CD4-positive, alpha-beta memory T cell (primary cell): Measurements from ENCODE around the gene GJA10. TPM values are rescaled to one million over a fixed set of nuclear protein-coding genes. Genes with fewer than 3 reads are reported as not detected.
A peak's percentile ranks its signal among the peaks of the same experiment; 100 is the strongest.
"Not testable (repeated sequence)": the region's sequence is repeated elsewhere in the genome, so short reads cannot be mapped to it uniquely, and the experiment has no call there.

Source experiments
- CTCF ChIA-PET: fragments of 350-600 bp; sonication (Branson Sonifier 250); formaldehyde crosslinking; loops from one replicate; lab custom pipeline; 2021; ENCODE audit warnings: inconsistent platforms; ENCODE audit not compliant: partially characterized antibody; lab: Charles Lee
- POLR2A ChIA-PET: fragments of 350-600 bp; sonication (Branson Sonifier 250); formaldehyde crosslinking; loops from one replicate; lab custom pipeline; 2021; ENCODE audit not compliant: partially characterized antibody; lab: Charles Lee
- DNase-seq, 5 donors: peaks; one replicate each; pipeline versions ENCODE4 v3.0.0 to v3.0.0-alpha.2; 2020 to 2022; ENCODE audit warnings: mixed read lengths in 1 of 5
- H3K27ac ChIP-seq: one replicate; pipeline ENCODE4 v1.7.0; 2013; ENCODE audit warnings: low read depth, low read length
- H3K27me3 ChIP-seq: 2 replicates; pipeline ENCODE4 v1.7.0; 2013; ENCODE audit warnings: mild to moderate bottlenecking, low read length, moderate library complexity; ENCODE audit not compliant: insufficient read depth
- H3K36me3 ChIP-seq: 2 replicates; pipeline ENCODE4 v1.7.0; 2013; ENCODE audit warnings: mild to moderate bottlenecking, low read length, moderate library complexity; ENCODE audit not compliant: insufficient read depth
- H3K4me1 ChIP-seq: 2 replicates; pipeline ENCODE4 v1.7.0; 2013; ENCODE audit warnings: mild to moderate bottlenecking, low read length, moderate library complexity; ENCODE audit not compliant: insufficient read depth
- H3K4me3 ChIP-seq, 2 donors: one replicate each; pipeline ENCODE4 v1.7.0; 2013; ENCODE audit warnings: low read length in 2 of 2, mild to moderate bottlenecking in 1 of 2
- H3K9me3 ChIP-seq, 2 donors: one replicate each; pipeline ENCODE4 v1.7.0; 2013; ENCODE audit warnings: low read length in 2 of 2, control low read depth in 1 of 2; ENCODE audit not compliant: control insufficient read depth in 1 of 2
- H3K27ac Mint-ChIP-seq, 7 donors: one replicate each; pipeline ENCODE4 v1.8.0; 2020 to 2021; ENCODE audit warnings: mixed read lengths in 7 of 7, mild to moderate bottlenecking in 6 of 7, inconsistent platforms in 3 of 7, moderate library complexity in 3 of 7
- H3K27me3 Mint-ChIP-seq, 2 donors: one replicate each; pipeline ENCODE4 v1.8.0; 2020 to 2021; ENCODE audit warnings: mixed read lengths in 2 of 2
- H3K36me3 Mint-ChIP-seq, 2 donors: one replicate each; pipeline ENCODE4 v1.8.0; 2020 to 2021; ENCODE audit warnings: mixed read lengths in 2 of 2, inconsistent platforms in 1 of 2, mild to moderate bottlenecking in 1 of 2
- H3K4me1 Mint-ChIP-seq, 4 donors: one replicate each; pipeline ENCODE4 v1.8.0; 2020 to 2021; ENCODE audit warnings: mixed read lengths in 4 of 4, mild to moderate bottlenecking in 1 of 4
- H3K4me3 Mint-ChIP-seq, 8 donors: one replicate each; pipeline ENCODE4 v1.8.0; 2020 to 2021; ENCODE audit warnings: mixed read lengths in 8 of 8, mild to moderate bottlenecking in 7 of 8, moderate library complexity in 6 of 8, inconsistent platforms in 3 of 8
- H3K9me3 Mint-ChIP-seq, 8 donors: one replicate each; pipeline ENCODE4 v1.8.0; 2020 to 2021; ENCODE audit warnings: mixed read lengths in 8 of 8, mild to moderate bottlenecking in 5 of 8, inconsistent platforms in 3 of 8, moderate library complexity in 1 of 8
- intact Hi-C: fragments of 100-400 bp; cut with micrococcal nuclease; formaldehyde crosslinking; loops from one replicate; pipeline ENCODE4 v1.15.1; 2023
- polyA plus RNA-seq, 2 donors: library from polyadenylated mRNA; unstranded; fragments of 300-500 nt; fragmentation: Illumina TruSeq; gene quantifications; one replicate each; pipeline ENCODE4 v1.2.3, GENCODE V29; 2021
- total RNA-seq, 2 experiments: library from RNA; stranded (reverse); gene quantifications; one replicate each; pipeline ENCODE4 v1.2.3, GENCODE V29; 2021

The GJA10 gene
- total RNA-seq (not detected), polyA plus RNA-seq (not detected)

DNA sequence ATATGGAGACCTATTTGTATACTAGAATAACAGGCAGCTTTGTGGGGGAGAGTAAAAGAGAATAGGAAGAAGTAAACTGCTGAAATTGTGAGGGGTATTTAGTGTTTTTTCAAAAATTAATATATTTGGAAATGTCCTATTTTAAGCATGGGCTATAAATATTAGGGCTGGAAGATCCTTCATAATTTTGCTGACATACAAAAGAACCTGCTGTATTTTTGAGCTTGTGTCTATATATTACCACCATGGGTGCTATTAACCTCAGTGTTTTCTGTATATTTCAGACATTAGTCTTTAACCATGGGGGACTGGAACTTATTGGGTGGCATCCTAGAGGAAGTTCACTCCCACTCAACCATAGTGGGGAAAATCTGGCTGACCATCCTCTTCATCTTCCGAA lies at the start of gene GJA10:
TSS of gene GJA10 (plus strand) at position 301 of the 400 bp plus-strand sequence. CDS start at position 301, 0 bp downstream.
- Mint-ChIP-seq H3K36me3 (no peaks in the 10 kb centered on the region), H3K27me3 (peaks cover 29 to 35% of the 10 kb centered on the region in 2 donors), H3K4me1 (peaks cover 0 to 3% (median 0%) of the 10 kb centered on the region in 4 donors), H3K27ac (no peak within 1 kb of the TSS), H3K4me3 (no peak within 1 kb of the TSS), H3K9me3 (peaks cover 0 to 2% (median 0%) of the 10 kb centered on the region in 8 donors)
- CTCF ChIA-PET, result no interaction called here
- POLR2A ChIA-PET, result no interaction called here
- no peaks in the 10 kb centered on the region for H3K36me3 ChIP-seq
- H3K27me3 ChIP-seq, result peaks cover 8% of the 10 kb centered on the region
- intact Hi-C loops, result no loop called here
- H3K4me1 ChIP-seq, result no peaks in the 10 kb centered on the region
- DNase-seq, result no peak
- no peaks in the 10 kb centered on the region for H3K9me3 ChIP-seq
- no peak within 1 kb of the TSS for H3K4me3 ChIP-seq
- no peak within 1 kb of the TSS for H3K27ac ChIP-seq

- Mint-ChIP-seq H3K4me1 (peaks cover 13 to 34% (median 26%) of the 10 kb centered on the region in 4 donors), H3K36me3 (peaks cover 26 to 31% of the 10 kb centered on the region in 2 donors)
- H3K27me3 Mint-ChIP-seq, H3K4me3 Mint-ChIP-seq, H3K36me3 ChIP-seq, H3K9me3 Mint-ChIP-seq, H3K9me3 ChIP-seq, CTCF ChIA-PET, H3K27ac Mint-ChIP-seq, H3K27ac ChIP-seq, DNase-seq, H3K4me3 ChIP-seq, intact Hi-C loops, H3K27me3 ChIP-seq: not testable (repeated sequence)
- H3K4me1 ChIP-seq, result peaks cover 26% of the 10 kb centered on the region
- POLR2A ChIA-PET, result interaction anchor here (0.9 kb wide), 1 partner anchor 18 kb away, joined by 4 read pairs; the partner anchor contains the start of gene CASP8AP2
Measured at GRCh38 chr6:89847513-89847912, 46.8 kb upstream of the GJA10 start.

DNA sequence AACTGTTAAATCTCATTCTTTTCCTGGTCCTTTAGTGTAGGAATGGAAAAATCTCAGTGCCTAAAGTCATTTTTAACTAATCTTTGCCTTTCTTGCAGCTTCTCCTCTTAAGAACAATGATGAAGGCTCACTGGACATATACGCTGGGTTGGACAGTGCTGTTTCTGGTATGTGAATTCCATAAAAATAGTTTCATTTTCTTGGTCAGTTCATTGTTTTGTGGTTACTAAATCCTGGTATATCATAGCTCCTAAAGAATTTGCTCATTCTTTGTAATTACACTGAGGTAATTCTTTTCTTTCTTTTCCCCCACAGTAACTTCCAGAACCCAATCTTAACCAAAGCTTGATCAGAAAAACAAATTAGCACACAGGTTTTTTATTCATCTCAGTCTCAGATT lies 41.2 kb upstream of the GJA10 start:
- peaks cover 40 to 53% of the 10 kb centered on the region in 2 donors for H3K36me3 Mint-ChIP-seq
- H3K27ac ChIP-seq, result no peak overlapping the region
- intact Hi-C loops, result no loop called here
- no peaks in the 10 kb centered on the region for H3K27me3 Mint-ChIP-seq
- no peak for DNase-seq
- peaks cover 0 to 1% (median 0%) of the 10 kb centered on the region in 8 donors for H3K9me3 Mint-ChIP-seq
- H3K36me3 ChIP-seq, result peaks cover 40% of the 10 kb centered on the region
- ChIA-PET POLR2A (no interaction called here), CTCF (interaction anchor here (0.9 kb wide), 1 partner anchor 68 kb away, joined by 3 read pairs; no protein-coding TSS in a partner anchor)
- no peak overlapping the region for H3K4me3 ChIP-seq
- H3K4me3 Mint-ChIP-seq, result peak overlapping the region in 1 of 8 donors; percentile 4
- peaks cover 4 to 16% (median 10%) of the 10 kb centered on the region in 4 donors for H3K4me1 Mint-ChIP-seq
- no peaks in the 10 kb centered on the region for H3K27me3 ChIP-seq
- peaks cover 7% of the 10 kb centered on the region for H3K4me1 ChIP-seq
- no peaks in the 10 kb centered on the region for H3K9me3 ChIP-seq
- H3K27ac Mint-ChIP-seq, result peak overlapping the region in 2 of 7 donors; percentile 23 to 51

- peaks cover 48 to 66% of the 10 kb centered on the region in 2 donors for H3K36me3 Mint-ChIP-seq
- ChIA-PET POLR2A (interaction anchor here (2.1 kb wide), 1 partner anchor 29 kb away, joined by 6 read pairs; no protein-coding TSS in a partner anchor), CTCF (interaction anchor here (1.0 kb wide), 1 partner anchor 9 kb away, joined by 3 read pairs; no protein-coding TSS in a partner anchor)
- Histone ChIP-seq H3K36me3 (peaks cover 59% of the 10 kb centered on the region), H3K4me1 (no peaks in the 10 kb centered on the region), H3K9me3 (no peaks in the 10 kb centered on the region), H3K4me3 (no peak overlapping the region), H3K27me3 (no peaks in the 10 kb centered on the region), H3K27ac (no peak overlapping the region)
- H3K27ac Mint-ChIP-seq, result no peak overlapping the region
- H3K4me1 Mint-ChIP-seq, result peaks cover 9 to 21% (median 14%) of the 10 kb centered on the region in 4 donors
- no peaks in the 10 kb centered on the region for H3K27me3 Mint-ChIP-seq
- H3K4me3 Mint-ChIP-seq, result no peak overlapping the region
- DNase-seq, result no peak
- H3K9me3 Mint-ChIP-seq, result no peaks in the 10 kb centered on the region
- intact Hi-C loops, result no loop called here
Measured at GRCh38 chr6:89858041-89858440, 36.2 kb upstream of the GJA10 start.

- peak overlapping the region in 1 of 8 donors; percentile 15 for H3K4me3 Mint-ChIP-seq
- H3K27me3 ChIP-seq, result no peaks in the 10 kb centered on the region
- H3K9me3 ChIP-seq, result no peaks in the 10 kb centered on the region
- peaks cover 52% of the 10 kb centered on the region for H3K36me3 ChIP-seq
- peaks cover 56 to 62% of the 10 kb centered on the region in 2 donors for H3K36me3 Mint-ChIP-seq
- peak overlapping the region in 6 of 7 donors; percentile 50 to 75 (median 64) for H3K27ac Mint-ChIP-seq
- H3K27me3 Mint-ChIP-seq, result no peaks in the 10 kb centered on the region
- intact Hi-C loops, result no loop called here
- POLR2A ChIA-PET, result no interaction called here
- H3K4me1 ChIP-seq, result no peaks in the 10 kb centered on the region
- CTCF ChIA-PET, result no interaction called here
- H3K4me3 ChIP-seq, result no peak overlapping the region
- no peak overlapping the region for H3K27ac ChIP-seq
- no peak for DNase-seq
- peaks cover 11 to 19% (median 15%) of the 10 kb centered on the region in 4 donors for H3K4me1 Mint-ChIP-seq
- no peaks in the 10 kb centered on the region for H3K9me3 Mint-ChIP-seq
Measured at GRCh38 chr6:89859744-89860143, 34.5 kb upstream of the GJA10 start.

GRCh38 chr6:89862273-89862672 lies 32.0 kb upstream of the GJA10 start:
- CTCF ChIA-PET, result interaction anchor here (1.1 kb wide), 1 partner anchor 78 kb away, joined by 6 read pairs; no protein-coding TSS in a partner anchor
- no peaks in the 10 kb centered on the region for H3K9me3 ChIP-seq
- POLR2A ChIA-PET, result no interaction called here
- no peak overlapping the region for H3K4me3 ChIP-seq
- no peak for DNase-seq
- intact Hi-C loops, result no loop called here
- H3K27me3 ChIP-seq, result no peaks in the 10 kb centered on the region
- Mint-ChIP-seq H3K27ac (peak overlapping the region in 2 of 7 donors; percentile 1 to 35), H3K27me3 (no peaks in the 10 kb centered on the region), H3K36me3 (peaks cover 56 to 58% of the 10 kb centered on the region in 2 donors), H3K4me3 (no peak overlapping the region), H3K4me1 (peaks cover 10 to 19% (median 15%) of the 10 kb centered on the region in 4 donors), H3K9me3 (no peaks in the 10 kb centered on the region)
- peaks cover 40% of the 10 kb centered on the region for H3K36me3 ChIP-seq
- no peak overlapping the region for H3K27ac ChIP-seq
- no peaks in the 10 kb centered on the region for H3K4me1 ChIP-seq

- H3K27ac ChIP-seq, result no peak overlapping the region
- H3K4me3 Mint-ChIP-seq, result no peak overlapping the region
- H3K27me3 ChIP-seq, result no peaks in the 10 kb centered on the region
- no peaks in the 10 kb centered on the region for H3K9me3 ChIP-seq
- no peak overlapping the region for H3K4me3 ChIP-seq
- peaks cover 44% of the 10 kb centered on the region for H3K36me3 ChIP-seq
- peaks cover 0 to under 1% (median 0%) of the 10 kb centered on the region in 8 donors for H3K9me3 Mint-ChIP-seq
- H3K27me3 Mint-ChIP-seq, result no peaks in the 10 kb centered on the region
- H3K4me1 Mint-ChIP-seq, result peaks cover 10 to 19% (median 15%) of the 10 kb centered on the region in 4 donors
- CTCF ChIA-PET, result interaction anchor here (1.1 kb wide), 1 partner anchor 77 kb away, joined by 6 read pairs; no protein-coding TSS in a partner anchor
- H3K36me3 Mint-ChIP-seq, result peaks cover 61 to 62% of the 10 kb centered on the region in 2 donors
- no peak for DNase-seq
- intact Hi-C loops, result no loop called here
- H3K4me1 ChIP-seq, result no peaks in the 10 kb centered on the region
- POLR2A ChIA-PET, result no interaction called here
- H3K27ac Mint-ChIP-seq, result peak overlapping the region in 4 of 7 donors; percentile 1 to 38 (median 22)
Measured at GRCh38 chr6:89862698-89863097, 31.6 kb upstream of the GJA10 start.
